Sigmoid colon (tissue), 7 donors: ENCODE data around the gene CEP63. TPM values are rescaled to one million over a fixed set of nuclear protein-coding genes. Genes with fewer than 3 reads are reported as not detected.
"Not testable (repeated sequence)": the region's sequence is repeated elsewhere in the genome, so short reads cannot be mapped to it uniquely, and the experiment has no call there.

Experiments
- DNase-seq: peaks from one replicate; pipeline ENCODE4 v3.0.0-alpha.2; 2019
- H3K27ac ChIP-seq, 4 donors: fragments of 200-600 bp; sonication (generic); one replicate each; pipeline ENCODE4 v1.5.1; 2016 to 2019; ENCODE audit warnings: mild to moderate bottlenecking in 1 of 4
- H3K27me3 ChIP-seq, 3 donors: fragments of 200-600 bp; sonication (generic); one replicate each; pipeline ENCODE4 v1.5.1; 2019; ENCODE audit warnings: mild to moderate bottlenecking in 1 of 3
- H3K36me3 ChIP-seq, 4 donors: fragments of 200-600 bp; sonication (generic); one replicate each; pipeline ENCODE4 v1.5.1; 2016 to 2019
- H3K4me1 ChIP-seq, 4 donors: fragments of 200-600 bp; sonication (generic); one replicate each; pipeline ENCODE4 v1.5.1; 2017 to 2019
- H3K4me3 ChIP-seq, 4 donors: fragments of 200-600 bp; sonication (generic); one replicate each; pipeline ENCODE4 v1.5.1; 2017 to 2019; ENCODE audit warnings: mild to moderate bottlenecking in 2 of 4, moderate library complexity in 1 of 4
- H3K9me3 ChIP-seq, 4 donors: fragments of 200-600 bp in 3 of 4; sonication (generic) in 3 of 4; one replicate each; pipeline versions ENCODE4 v1.5.1 to v1.6.1; 2013 to 2019
- EP300 ChIP-seq, 4 donors: sonication (generic); formaldehyde crosslinking; IDR thresholded peaks; one replicate each; pipeline ENCODE4 v1.6.1; 2017; ENCODE audit warnings: antibody characterized with exemption in 4 of 4
- POLR2A ChIP-seq, 2 donors: fragments of 450-650 bp; IDR thresholded peaks; one replicate each; pipeline ENCODE4 v1.6.1; 2016; ENCODE audit warnings: antibody characterized with exemption in 2 of 2, mild to moderate bottlenecking in 2 of 2, moderate library complexity in 2 of 2
- POLR2AphosphoS5 ChIP-seq, 4 donors: sonication (generic); formaldehyde crosslinking; IDR thresholded peaks; one replicate each; pipeline ENCODE4 v1.6.1; 2017; ENCODE audit warnings: antibody characterized with exemption in 4 of 4
- WGBS, 2 donors: extraction: QIAGEN DNeasy Blood & Tissue Kit; methylation state at CpG; one replicate each; pipeline ENCODE4 v1.1.7; 2013; 5-methylcytosine and 5-hydroxymethylcytosine counted together
- intact Hi-C: fragments of 100-400 bp; cut with DNase I; formaldehyde crosslinking; loops from one replicate; pipeline ENCODE4 v1.15.1; 2023
- polyA plus RNA-seq, 3 donors: library from polyadenylated mRNA; stranded (reverse); fragments of 200-250 nt; gene quantifications; one replicate each; pipeline ENCODE4 v1.2.3, GENCODE V29; 2013
- total RNA-seq, 4 donors: library from RNA; depleted of rRNA; stranded (reverse); fragments of >200 nt; gene quantifications; one replicate each; pipeline ENCODE4 v1.1.0, GENCODE V29; 2016
- TF ChIP-seq, protein P1 (sequence below), 4 experiments: fragments of 450-650 bp in 3 of 4; fragments of 200-600 bp in 1 of 4; IDR thresholded peaks; one replicate each; pipeline ENCODE4 v1.5.1; 2016 to 2019; ENCODE audit warnings: antibody characterized with exemption in 4 of 4, mild to moderate bottlenecking in 3 of 4, moderate library complexity in 2 of 4
- donor health status: healthy with polysubstance abuse.
- donor health status: Bipolar disorder and iron deficiency.
- donor health status: healthy.

Gene CEP63
- total and polyA plus RNA-seq, 7 donors: 16.6 to 33.5 (median 22.5) TPM

- Histone ChIP-seq H3K27me3 (no peaks in the 10 kb centered on the region), H3K4me1 (no peaks in the 10 kb centered on the region), H3K27ac (no peak overlapping the region), H3K36me3 (peaks cover 0 to 68% (median 14%) of the 10 kb centered on the region in 4 donors), H3K9me3 (no peaks in the 10 kb centered on the region), H3K4me3 (no peak overlapping the region)
- WGBS, 2 donors: 85 to 90% methylated on average over 3 of the region's 3 CpGs
- TF ChIP-seq EP300 (IDR thresholded peaks at IDR 0.05): no peak
- TF ChIP-seq, protein P1, sequence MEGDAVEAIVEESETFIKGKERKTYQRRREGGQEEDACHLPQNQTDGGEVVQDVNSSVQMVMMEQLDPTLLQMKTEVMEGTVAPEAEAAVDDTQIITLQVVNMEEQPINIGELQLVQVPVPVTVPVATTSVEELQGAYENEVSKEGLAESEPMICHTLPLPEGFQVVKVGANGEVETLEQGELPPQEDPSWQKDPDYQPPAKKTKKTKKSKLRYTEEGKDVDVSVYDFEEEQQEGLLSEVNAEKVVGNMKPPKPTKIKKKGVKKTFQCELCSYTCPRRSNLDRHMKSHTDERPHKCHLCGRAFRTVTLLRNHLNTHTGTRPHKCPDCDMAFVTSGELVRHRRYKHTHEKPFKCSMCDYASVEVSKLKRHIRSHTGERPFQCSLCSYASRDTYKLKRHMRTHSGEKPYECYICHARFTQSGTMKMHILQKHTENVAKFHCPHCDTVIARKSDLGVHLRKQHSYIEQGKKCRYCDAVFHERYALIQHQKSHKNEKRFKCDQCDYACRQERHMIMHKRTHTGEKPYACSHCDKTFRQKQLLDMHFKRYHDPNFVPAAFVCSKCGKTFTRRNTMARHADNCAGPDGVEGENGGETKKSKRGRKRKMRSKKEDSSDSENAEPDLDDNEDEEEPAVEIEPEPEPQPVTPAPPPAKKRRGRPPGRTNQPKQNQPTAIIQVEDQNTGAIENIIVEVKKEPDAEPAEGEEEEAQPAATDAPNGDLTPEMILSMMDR (IDR thresholded peaks at IDR 0.05): no peak
- TF ChIP-seq POLR2AphosphoS5 (IDR thresholded peaks at IDR 0.05): no peak
- no peak for TF ChIP-seq POLR2A (IDR thresholded peaks at IDR 0.05)
- no peak for DNase-seq
- intact Hi-C loops: no loop called here
Measured at GRCh38 chr3:134543113-134543512, 57.3 kb downstream of the CEP63 start.

- WGBS, 2 donors: 79 to 94% methylated on average over 2 of the region's 2 CpGs
- no peaks in the 10 kb centered on the region for H3K4me1 ChIP-seq
- no peak overlapping the region for H3K4me3 ChIP-seq
- intact Hi-C loops: no loop called here
- DNase-seq: no peak
- no peak overlapping the region for H3K27ac ChIP-seq
- no peaks in the 10 kb centered on the region for H3K27me3 ChIP-seq
- H3K36me3 ChIP-seq: peaks cover 0 to 68% (median 15%) of the 10 kb centered on the region in 4 donors
- TF ChIP-seq EP300 (IDR thresholded peaks at IDR 0.05): no peak
- TF ChIP-seq, protein P1 (IDR thresholded peaks at IDR 0.05): no peak
- TF ChIP-seq POLR2A (IDR thresholded peaks at IDR 0.05): no peak
- no peak for TF ChIP-seq POLR2AphosphoS5 (IDR thresholded peaks at IDR 0.05)
- H3K9me3 ChIP-seq: no peaks in the 10 kb centered on the region
Measured at GRCh38 chr3:134544316-134544715, 58.5 kb downstream of the CEP63 start.

GRCh38 chr3:134544783-134545182, 58.9 kb downstream of the CEP63 start:
- H3K27me3 ChIP-seq, intact Hi-C loops, H3K4me1 ChIP-seq, DNase-seq, H3K27ac ChIP-seq, H3K4me3 ChIP-seq, H3K9me3 ChIP-seq: not testable (repeated sequence)
- peaks cover 0 to 68% (median 17%) of the 10 kb centered on the region in 4 donors for H3K36me3 ChIP-seq
- WGBS, 2 donors: 92 to 93% methylated on average over 12 of the region's 12 CpGs

DNA sequence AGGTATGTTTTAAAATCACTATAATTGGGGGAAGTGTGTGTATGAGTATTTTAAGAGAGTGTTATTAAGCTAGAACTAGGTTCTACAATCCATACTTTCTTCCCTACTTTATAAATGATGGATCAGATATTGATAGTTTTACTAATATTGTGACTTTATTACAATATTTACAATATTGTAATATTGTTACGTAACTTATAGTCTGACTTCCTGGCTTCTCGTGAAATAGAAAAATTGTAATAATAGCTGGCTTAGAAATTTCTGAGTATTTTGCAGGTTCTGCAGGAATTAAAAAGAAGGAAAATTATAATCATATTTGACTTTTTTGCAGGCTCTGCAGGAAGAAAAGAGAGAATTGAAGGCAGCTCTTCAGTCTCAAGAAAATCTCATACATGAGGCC, 60.0 kb downstream of the CEP63 start:
- Histone ChIP-seq H3K27me3 (no peaks in the 10 kb centered on the region), H3K4me3 (no peak overlapping the region), H3K27ac (no peak overlapping the region), H3K9me3 (no peaks in the 10 kb centered on the region), H3K4me1 (no peaks in the 10 kb centered on the region), H3K36me3 (peaks cover 0 to 68% (median 26%) of the 10 kb centered on the region in 4 donors)
- intact Hi-C loops: no loop called here
- 94 to 97% methylated on average over 2 of the region's 2 CpGs for WGBS, 2 donors
- no peak for DNase-seq
- TF ChIP-seq, protein P1 (IDR thresholded peaks at IDR 0.05): no peak
- no peak for TF ChIP-seq POLR2A (IDR thresholded peaks at IDR 0.05)
- no peak for TF ChIP-seq EP300 (IDR thresholded peaks at IDR 0.05)
- TF ChIP-seq POLR2AphosphoS5 (IDR thresholded peaks at IDR 0.05): no peak

DNA sequence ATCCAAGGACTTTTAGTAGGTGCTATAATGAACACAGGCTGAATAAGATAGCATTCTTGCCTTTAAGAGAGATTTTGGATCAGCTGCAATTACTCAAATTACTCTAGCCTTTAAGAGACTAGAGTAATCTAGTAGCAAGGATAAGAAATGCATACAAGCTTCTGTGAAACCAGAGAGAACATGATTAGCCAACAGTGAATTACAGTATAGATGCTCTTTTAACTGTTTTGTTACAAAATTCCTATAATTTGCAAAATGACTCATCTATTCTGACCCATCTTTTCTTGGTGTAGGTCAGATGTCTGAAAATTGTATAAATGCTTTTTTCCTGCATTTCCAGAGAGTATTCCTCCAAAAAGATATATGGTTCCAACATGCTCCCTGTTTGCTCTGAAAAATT, 66.9 kb downstream of the CEP63 start:
- Histone ChIP-seq H3K27me3 (no peaks in the 10 kb centered on the region), H3K9me3 (no peaks in the 10 kb centered on the region), H3K27ac (no peak overlapping the region), H3K4me1 (no peaks in the 10 kb centered on the region), H3K36me3 (peaks cover 0 to 64% (median 26%) of the 10 kb centered on the region in 4 donors), H3K4me3 (no peak overlapping the region)
- TF ChIP-seq POLR2A (IDR thresholded peaks at IDR 0.05) (no peak), EP300 (IDR thresholded peaks at IDR 0.05) (no peak), POLR2AphosphoS5 (IDR thresholded peaks at IDR 0.05) (no peak)
- TF ChIP-seq, protein P1 (IDR thresholded peaks at IDR 0.05): no peak
- intact Hi-C loops: no loop called here
- DNase-seq: no peak
